Stimulated activated CD4-positive, alpha-beta T cell treated with anti-CD3 and anti-CD28 coated beads, Interleukin-15, amount 100 ng/mL, for 1 hour (primary cell): ENCODE data around the gene MAPKAP1.
"Not testable (repeated sequence)": the region's sequence is repeated elsewhere in the genome, so short reads cannot be mapped to it uniquely, and the experiment has no call there.

Source experiments
- DNase-seq, 2 donors: peaks; one replicate each; pipeline ENCODE4 v3.0.0-alpha.2; 2020; ENCODE audit warnings: low read depth in 1 of 2, low spot score in 1 of 2

Gene MAPKAP1

DNA sequence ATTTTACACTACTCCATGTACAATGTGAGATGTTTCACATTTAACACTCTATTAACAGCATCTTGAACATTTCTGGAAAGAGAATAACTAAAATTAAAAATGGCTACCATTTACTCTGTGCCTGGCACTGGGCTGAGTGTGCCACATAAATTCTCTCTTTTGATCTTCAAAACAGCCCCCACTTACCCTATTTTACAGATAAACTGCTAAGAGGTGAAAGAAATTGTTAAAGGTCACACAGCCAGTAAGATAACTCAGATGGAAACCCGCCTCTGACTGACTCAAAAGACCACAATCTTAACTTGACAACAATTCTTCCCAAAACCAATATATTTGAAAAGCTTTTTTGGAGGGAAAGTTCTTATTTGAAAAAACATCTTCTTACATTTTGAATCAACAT is 97.3 kb downstream of the MAPKAP1 start:
- DNase-seq = no peak

DNA sequence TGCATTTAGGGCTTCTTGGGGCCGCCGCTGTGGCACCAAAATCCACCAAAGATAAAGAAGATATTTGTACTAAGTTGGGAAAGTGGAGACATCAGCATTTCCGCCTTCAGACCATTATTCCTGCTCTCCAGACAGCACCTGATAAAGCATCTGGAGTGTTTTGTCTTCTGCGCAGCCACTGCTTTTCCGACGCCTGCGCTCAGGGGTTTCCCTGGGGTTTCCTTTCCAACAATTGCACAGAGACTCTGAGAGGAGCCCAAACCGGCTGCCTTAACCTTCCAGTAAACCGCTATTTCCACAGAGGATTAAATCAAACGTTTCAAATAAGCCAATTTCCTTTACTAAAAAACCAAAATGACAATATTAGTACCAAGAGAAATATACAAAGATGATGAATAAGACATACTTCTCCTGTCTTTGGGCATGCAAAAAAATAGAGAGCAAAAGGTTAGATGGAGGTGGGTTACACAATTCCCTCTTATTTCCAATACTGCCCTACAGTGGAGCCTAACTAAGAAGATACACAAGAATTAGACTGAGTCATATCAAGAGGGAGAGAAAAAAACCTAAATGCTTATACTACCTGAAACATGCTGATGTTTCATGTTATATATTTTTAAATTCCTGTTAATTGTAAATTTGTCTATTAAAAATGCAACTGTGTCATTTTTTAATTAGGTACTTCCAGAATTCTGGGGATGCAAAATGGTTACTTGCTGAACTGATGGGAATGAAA is 98.4 kb downstream of the MAPKAP1 start:
- DNase-seq = no peak

DNA sequence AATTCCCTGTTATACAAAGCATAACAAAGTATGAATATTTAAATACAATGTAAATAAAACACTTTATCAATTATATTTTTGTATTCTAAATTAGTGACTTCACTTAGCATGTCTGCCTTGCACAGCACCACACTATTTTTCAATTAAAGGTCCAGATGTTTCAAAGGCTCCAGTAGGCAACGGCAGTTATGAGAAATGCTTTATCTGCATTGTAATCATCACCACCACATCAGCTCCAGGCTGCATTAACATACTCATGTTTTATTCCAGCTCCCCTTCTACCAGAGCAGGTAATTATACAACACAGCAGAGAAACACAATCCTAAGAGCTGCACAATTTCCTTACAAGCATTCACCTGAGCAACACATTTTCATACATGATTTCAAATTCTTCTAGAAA is 102.8 kb downstream of the MAPKAP1 start:
- no peak for DNase-seq

DNA sequence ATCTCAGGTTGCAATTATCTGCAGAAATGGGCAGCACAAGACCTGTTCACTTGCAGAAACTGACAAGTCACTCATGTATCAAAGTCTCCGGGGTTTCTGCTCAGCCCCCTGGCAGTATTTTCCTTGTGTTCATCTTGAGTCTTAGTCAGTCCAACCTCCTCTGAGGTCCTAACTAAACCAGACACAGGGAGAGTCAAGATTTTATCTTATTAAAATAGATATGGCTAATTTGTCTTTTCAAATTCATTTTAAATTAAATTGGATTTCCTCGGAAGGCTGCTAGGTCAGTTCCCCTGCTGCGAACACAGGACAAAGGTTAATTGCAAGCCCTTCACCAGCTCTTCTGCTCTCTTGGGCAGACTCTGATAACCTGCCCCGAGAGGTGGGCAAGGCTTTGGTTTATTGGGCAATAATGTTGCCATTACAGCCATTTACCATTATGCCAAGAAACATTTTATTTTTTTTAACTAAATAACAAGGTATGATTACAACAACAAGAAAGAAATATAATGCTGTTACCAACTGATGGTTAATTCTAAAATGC is 103.5 kb downstream of the MAPKAP1 start:
- DNase-seq = no peak

DNA sequence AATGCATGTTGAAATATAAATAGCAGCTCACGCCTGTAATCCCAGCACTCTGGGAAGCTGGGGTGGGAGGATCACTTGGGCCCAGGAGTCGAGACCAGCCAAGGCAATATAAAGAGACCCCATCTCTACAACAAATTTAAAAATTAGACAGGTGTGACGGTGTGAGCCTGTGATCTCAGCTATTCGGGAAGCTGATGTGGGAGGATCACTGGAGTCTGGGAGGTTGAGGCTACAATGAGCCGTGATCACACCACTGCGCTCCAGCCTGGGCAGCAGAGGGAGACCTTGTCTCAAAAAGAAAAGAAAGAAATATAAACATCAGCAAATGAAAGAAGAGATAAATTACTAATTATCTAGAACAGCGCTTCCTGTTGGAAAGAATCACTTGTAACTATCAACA is 105.0 kb downstream of the MAPKAP1 start:
- no peak for DNase-seq

DNA sequence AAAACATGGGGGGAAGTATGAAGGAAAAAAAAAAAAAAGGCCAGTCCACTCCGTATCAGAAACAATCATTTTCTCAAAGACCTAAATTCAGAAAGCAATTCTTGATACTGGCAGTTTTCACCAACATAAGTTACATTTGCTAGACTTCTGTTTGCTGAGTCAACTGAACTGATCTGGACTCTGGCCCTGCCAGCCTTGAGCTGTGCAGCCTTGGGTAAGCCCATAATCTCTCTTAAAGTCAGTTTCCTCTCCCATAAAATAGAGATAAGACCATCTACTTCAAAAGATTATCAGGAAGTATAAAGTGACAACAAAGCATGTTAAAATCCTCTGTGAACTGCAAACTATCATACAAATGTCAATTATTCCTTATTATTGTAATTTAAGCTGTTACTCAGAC is 106.8 kb downstream of the MAPKAP1 start:
- no peak for DNase-seq

DNA sequence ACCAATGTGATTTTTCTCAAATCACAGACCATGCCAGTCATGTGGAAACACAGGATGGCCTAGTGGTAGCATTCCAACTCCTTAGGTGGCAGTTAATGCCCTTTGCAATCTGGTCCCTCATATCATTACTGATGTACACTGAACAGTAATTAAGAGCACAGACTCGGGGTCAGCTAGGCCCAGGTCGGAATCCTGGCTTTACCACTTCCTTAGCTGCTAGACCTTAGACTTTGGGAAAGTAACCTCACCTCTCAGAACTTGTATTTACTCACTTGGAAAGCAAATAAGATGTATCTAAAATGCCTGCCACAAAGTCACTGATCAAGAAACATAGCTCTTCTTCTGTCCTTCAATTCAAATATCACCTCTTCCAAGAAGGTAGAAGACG is 112.8 kb downstream of the MAPKAP1 start:
- DNase-seq = no peak

DNA sequence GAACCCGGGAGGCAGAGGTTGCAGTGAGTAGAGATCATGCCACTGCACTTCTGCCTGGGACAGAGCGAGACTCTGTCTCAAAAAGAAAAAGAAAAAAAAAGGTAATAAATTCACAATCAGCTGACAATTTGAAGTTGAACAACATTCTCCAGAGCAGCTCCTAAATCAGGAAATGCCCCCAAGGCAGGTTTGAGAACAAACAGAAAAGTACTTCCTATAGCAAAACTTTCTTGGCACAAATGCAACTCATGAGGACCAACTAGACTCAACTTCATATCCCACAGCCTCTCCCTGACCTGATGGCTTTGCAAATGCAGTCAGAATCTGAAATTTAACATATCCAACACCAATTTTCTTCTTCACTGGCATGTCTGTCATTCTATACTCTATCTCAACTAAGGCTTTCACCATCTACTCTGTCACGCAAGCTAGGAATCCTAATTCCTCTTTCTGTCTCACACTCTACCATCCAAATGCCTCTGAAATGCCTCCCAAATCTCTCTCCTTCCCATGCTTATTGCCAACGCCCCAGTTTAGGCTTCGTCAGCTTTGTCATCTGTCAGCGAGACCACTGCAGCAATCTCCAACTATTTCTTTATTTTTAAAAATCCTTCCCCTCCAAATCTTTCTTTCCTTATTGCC is 113.3 kb downstream of the MAPKAP1 start:
- DNase-seq = no peak

DNA sequence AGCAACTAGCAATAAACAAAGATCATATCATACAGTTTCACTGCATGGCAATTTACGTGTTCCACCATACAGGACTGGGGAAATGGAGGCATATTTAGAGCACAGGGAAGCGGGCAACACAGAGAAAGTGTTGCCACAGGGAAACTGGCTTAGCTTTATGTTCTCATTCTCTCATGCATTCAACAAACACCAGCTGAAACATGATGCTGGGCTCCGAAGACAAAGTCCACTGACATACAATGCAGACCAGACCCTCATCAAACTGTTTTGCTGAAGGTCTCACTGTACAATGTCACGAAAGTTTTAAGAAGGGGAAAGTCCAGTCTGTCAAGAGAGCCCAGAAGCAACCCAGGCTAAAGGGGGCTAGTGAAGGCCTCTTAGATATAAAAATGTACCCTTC is 115.1 kb downstream of the MAPKAP1 start:
- no peak for DNase-seq

DNA sequence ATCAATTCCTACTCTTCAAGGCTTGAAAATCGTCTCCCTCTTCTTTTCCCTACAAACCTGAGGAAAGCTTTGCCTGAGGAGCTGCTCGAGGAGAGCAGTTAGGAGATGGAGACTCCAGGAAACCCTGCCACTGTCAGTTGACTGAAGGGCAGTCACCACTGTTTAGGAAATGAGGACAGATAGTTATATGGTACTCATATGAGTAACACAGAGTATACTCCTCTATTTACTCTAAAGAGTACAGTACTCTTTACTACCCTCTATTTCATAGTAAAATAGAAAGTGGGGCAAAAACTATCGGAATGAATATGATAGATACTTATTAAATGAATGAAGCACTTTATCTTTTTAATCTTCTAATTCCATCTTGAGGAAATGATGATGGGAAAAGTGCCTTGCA is 115.8 kb downstream of the MAPKAP1 start:
- no peak for DNase-seq

DNA sequence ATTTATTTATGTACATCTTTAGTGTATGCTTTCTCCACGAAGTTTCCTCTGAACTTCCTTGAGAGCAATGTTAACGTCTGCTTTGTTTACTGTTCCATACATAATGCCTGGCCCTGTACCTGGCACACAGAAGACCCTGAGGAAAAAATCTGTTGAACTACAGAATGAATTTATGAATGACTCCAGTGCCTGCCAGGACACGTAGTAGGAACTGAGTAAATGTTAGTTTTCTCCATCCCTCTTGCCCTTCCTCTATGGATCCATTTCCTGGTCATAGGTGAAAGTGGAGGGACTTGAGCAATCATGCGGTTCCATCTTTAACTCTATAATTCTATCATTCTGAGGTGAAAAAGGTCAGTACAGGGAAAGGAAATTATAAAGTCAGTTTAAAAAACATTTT is 117.7 kb downstream of the MAPKAP1 start:
- DNase-seq = no peak

DNA sequence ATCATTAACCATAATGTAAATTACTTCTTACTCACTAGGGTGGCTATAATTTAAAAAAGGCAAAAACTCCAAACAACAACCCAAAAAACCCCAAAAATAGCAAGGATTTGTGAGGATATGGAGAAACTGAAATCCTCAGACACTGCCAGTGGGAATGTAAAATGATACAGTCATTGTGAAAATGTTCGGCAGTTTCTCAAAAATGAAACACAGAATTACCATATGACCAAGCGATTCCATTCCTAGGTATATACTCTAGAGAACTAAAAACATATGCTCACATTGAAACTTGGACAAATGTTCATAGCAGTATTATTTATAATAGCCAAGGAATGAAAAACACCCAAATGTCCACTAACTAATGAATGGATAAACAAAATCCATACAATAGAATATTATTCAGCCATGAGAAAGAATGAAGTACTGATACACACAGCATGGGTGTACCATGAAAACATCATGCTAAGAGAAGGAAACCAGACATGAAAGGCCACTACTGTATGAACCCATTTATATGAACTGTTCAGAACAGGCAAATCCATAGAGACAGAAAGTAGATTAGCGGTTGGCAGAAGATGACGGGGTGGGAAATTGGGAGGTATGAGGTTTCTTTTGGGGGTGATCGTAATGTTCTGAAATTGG is 119.1 kb downstream of the MAPKAP1 start:
- no peak for DNase-seq

DNA sequence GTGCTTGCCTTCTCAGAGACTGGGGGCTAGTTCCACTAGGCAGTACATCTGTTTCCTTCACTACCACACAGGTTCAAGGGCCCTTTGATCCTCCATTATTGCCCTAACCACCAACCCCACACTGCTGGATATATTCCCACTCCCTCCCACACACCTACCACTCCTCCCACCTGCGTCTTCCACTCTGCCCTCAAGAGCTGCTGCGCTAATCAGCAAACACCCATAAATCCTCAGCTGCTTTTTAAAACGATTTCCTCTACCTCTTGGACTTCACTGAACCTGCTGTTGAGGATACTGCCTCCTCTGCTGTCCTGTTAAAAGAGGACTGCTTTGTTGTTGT is 120.9 kb downstream of the MAPKAP1 start:
- DNase-seq = no peak

DNA sequence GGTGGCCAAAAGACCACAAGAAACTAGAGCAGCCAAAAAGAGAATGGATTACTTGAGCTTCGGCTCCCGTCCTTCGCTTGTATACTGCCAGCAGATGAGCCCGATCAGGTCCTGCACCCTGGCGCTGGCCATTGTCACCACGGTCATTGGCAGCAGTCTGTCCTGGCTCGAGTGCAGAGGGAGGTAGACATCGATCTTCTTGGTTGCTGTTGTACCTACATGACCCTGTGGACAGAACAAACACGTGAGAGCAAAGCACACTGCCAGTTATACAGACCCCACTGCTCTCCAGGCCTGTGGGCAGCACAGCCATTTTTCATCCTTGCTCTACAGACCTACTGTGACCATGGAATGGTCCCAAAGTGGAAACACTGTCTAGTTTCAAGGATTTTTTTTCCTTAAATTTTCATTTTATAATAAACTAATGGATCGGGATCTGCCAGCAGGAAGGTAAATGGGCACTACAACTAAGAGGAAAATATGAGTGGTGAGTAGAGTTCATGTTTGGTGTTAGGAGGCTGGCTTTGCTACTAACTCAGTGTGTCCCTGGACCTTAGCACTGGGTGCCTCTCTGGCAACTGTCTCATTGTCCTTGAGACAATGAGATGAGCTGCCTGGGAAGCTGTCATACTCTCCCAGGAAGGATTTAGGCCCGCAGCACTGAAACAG is 121.4 kb downstream of the MAPKAP1 start:
- DNase-seq = no peak

DNA sequence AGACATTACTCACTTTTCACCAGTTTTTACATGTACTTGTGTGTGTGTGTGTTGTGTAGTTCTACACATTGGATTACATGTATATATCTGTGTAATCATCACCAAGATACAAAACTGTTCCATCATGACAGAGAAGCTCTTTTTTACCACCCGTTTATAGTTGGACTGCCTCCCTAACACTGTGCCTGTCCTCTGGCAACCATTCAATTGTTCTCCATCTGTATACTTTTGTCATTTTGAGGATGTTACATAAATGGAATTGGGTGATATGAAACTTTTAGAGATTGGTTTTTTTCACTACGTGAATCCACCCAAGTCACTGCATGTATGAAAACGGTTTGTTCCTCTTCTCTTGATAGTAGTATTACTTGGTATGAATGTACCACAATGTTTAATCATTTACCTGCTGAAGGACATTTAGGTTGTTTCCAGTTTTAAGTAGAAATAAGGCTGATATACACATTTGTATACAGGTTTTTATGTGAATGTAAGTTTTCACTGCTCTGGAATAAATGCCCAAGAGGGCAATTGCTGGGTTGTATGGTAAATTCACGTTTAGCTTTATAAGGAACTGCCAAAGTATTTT is 126.2 kb downstream of the MAPKAP1 start:
- DNase-seq = no peak

DNA sequence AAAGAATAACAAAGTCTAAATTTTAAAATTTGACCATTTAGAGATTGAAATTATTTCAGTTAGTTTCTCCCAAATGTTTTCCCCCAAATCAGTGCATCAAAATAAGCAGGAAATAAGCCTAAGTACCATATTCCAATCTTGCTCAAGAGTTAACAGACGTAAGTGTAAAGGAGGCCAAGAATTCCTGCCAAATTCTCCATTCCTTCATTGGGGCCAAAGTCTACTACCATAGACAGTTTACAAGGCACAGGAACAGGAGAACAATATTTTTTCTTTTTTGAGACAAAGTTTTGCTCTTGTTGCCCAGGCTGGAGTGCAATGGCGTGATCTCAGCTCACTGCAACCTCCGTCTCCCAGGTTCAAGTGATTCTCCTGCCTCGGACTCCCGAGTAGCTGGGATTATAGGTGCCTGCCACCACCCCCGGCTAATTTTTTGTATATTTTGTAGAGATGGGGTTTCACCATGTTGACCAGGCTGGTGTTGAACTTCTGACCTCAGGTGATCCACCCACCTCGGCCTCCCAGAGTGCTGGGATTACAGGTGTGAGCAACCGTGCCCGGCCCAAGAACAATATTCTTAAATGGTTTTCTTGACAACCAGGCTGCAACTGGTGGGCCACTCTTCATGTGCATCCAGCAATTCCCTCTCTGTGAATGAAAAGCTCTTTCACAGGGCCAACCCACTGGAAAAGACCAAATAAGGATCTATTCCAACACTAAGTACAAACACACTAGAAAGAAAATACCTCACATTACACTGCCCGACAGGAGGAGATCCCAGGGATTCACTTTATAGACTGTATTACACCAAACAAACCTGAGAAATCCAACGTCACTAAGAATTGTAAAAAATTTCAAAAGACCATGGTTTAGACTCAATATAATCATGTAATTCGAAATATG is 127.7 kb downstream of the MAPKAP1 start:
- no peak for DNase-seq

DNA sequence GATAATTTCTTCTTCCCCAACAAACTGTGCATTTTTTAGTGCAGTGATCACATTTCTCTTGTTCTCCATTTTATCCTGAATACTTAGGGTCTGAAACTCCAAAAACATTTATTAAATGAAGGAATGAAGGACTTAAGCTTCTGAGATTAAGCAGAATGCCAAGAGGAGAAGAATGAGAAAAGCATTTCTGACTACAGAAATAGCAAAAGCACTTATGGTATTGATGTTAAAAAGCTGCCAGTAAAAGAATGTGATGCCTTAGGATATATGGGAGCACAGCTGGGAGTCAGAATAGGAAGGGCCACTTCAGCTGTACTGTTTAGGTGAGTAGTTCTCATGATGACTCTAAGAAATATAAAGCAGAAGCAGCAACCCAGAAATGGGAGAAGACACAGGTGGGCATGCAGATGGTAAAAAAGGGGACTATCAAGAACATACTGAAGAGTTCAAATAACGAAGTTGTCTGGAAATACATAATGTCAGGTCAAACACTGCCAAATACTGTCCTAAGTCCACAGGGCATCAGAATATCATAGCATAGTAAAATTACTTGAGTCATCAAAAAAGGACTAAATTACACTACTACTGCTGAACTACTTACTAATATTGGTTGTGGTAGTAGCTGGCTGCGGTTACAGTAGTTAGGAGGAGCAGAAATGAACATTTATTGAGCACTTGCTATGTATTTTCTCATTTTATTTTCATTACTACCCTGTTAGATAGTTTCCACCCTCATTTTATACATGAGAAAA is 132.7 kb downstream of the MAPKAP1 start:
- no peak for DNase-seq

DNA sequence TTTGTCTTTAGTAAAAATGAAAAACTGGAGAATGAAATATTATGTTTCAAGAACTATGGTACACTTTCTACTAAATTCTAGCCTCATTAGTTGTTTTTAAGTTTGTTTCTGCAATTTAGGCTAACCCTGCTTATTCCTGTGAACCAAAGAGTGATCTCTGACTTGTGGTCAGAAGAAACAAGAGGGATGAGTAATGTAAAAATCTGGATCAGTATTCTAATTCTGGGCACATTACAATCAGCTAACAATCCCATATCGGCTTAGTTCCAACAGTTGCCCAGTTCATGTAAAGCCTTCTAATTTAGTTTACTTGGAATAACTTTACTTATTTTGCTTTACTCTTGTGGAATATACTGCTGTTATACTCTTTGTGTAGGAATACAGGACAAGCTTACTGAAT is 134.5 kb downstream of the MAPKAP1 start:
- not testable (repeated sequence) for DNase-seq

DNA sequence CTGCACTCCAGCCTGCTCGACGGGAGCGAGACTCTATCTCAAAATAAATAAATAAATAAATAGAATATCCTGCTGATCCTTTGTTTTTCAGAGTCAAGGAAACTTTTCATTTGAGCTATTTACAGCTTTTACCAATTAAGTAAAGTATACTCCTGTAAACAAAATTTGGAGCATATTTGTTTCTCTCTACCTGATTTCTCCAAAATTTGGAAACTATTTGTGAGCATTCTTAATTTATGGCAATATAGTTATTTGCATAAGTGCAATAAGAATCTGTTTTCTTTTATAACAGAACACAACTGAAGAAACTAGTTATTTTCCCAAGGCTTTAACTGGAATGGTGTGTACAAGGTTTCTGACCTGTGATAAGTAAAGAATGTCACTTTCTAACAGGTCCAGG is 135.2 kb downstream of the MAPKAP1 start:
- DNase-seq = not testable (repeated sequence)

DNA sequence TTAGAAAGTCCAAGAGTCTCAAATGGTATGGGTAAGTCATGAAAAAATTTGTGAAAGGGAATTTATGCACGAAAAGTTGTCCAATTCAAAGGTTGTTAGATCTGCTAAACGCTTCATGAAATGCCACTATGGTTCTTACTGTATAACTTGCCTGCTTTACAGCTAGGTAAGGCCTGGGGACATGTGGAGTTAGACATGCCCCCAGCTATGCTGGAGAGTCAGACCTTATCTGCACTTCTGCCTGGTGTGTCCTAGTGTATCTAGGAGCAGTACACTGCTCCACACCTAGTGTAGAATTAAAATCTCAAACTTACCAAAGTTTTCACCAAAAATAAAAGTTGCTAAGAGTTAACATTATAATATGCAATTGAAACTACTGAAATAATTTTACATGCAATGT is 136.8 kb downstream of the MAPKAP1 start:
- DNase-seq = no peak
